HCT116 (cell line): ENCODE data around the gene CYP3A4. TPM values are rescaled to one million over a fixed set of nuclear protein-coding genes. Genes with fewer than 3 reads are reported as not detected.

Source experiments
- ATAC-seq: fragments of 200-7000 bp; cut with Tn5 transposase; 2 replicates; pipeline ENCODE4 v1.9.1; 2020; ENCODE audit warnings: mild to moderate bottlenecking, moderate library complexity
- BruUV-seq: library from RNA; stranded (reverse); fragments of 400-500 nt; replicated peaks from 2 replicates; lab custom pipeline; 2021; lab: Mats Ljungman, UMichigan
- CTCF ChIA-PET: fragments of 300-600 bp; sonication (Branson Sonifier 250); formaldehyde crosslinking; loops from one replicate; lab custom pipeline; 2021; ENCODE audit warnings: antibody characterized with exemption; lab: Charles Lee
- POLR2A ChIA-PET: fragments of 300-600, 350-600 bp; sonication (Branson Sonifier 250); formaldehyde crosslinking; loops from one replicate; lab custom pipeline; 2021; ENCODE audit warnings: antibody characterized with exemption; lab: Charles Lee
- RAD21 ChIA-PET, 2 experiments: fragments of 300-600 bp; sonication (Branson Sonifier 250); formaldehyde crosslinking; loops; one replicate each; lab custom pipeline; 2023; ENCODE audit warnings: low total read pairs in 2 of 2; ENCODE audit not compliant: uncharacterized antibody in 2 of 2, unreplicated experiment in 2 of 2, low non-redundant PET in 1 of 2; lab: Charles Lee
- DNase-seq: peaks from one replicate; pipeline ENCODE4 v3.0.0-alpha.2; 2010; ENCODE audit warnings: low read depth, low spot score
- H2AFZ ChIP-seq: fragments of 200-600 bp; shearing (Covaris generic), sonication (generic); 2 replicates; pipeline ENCODE4 v1.6.1; 2017; ENCODE audit warnings: low read depth, mixed run types, mixed read lengths, antibody characterized with exemption, low read length; ENCODE audit not compliant: poor library complexity, severe bottlenecking
- H3K27ac ChIP-seq: 2 replicates; pipeline ENCODE4 v1.5.1; 2012; ENCODE audit warnings: low read depth, low read length
- H3K27me3 ChIP-seq: fragments of 200-600 bp; sonication (generic); 2 replicates; pipeline ENCODE4 v1.6.1; 2016; ENCODE audit warnings: mixed run types, low read length, mixed read lengths; ENCODE audit not compliant: insufficient read depth
- H3K36me3 ChIP-seq, 2 experiments: fragments of 200-500 bp in 1 of 2; fragments of 200-600 bp in 1 of 2; sonication (Bioruptor generic) in 1 of 2; sonication (generic) in 1 of 2; 2 replicates each; pipeline versions ENCODE4 v1.5.1 to v1.6.1; 2014 to 2016; ENCODE audit warnings: low read length in 2 of 2, inconsistent platforms in 1 of 2, mixed read lengths in 1 of 2, mixed run types in 1 of 2; ENCODE audit not compliant: insufficient read depth in 2 of 2, control insufficient read depth in 1 of 2
- H3K4me1 ChIP-seq, 2 experiments: fragments of 200-600 bp in 1 of 2; sonication (generic) in 1 of 2; 2 replicates each; pipeline versions ENCODE4 v1.5.1 to v1.6.1; 2012 to 2017; ENCODE audit warnings: low read length in 2 of 2, inconsistent platforms in 1 of 2, mild to moderate bottlenecking in 1 of 2, mixed read lengths in 1 of 2, mixed run types in 1 of 2, moderate library complexity in 1 of 2; ENCODE audit not compliant: insufficient read depth in 2 of 2, control insufficient read depth in 1 of 2
- H3K4me2 ChIP-seq: fragments of 200-600 bp; sonication (generic); 2 replicates; pipeline ENCODE4 v1.6.1; 2017; ENCODE audit warnings: mixed run types, low read length, mixed read lengths
- H3K4me3 ChIP-seq, 2 experiments: fragments of 200-600 bp in 1 of 2; sonication (generic) in 1 of 2; replicated peaks in 1 of 2; 2 replicates each; pipeline ENCODE4 v1.5.1; 2011 to 2016; ENCODE audit warnings: low read length in 2 of 2, control low read depth in 1 of 2, low read depth in 1 of 2, mild to moderate bottlenecking in 1 of 2, mixed read lengths in 1 of 2, mixed run types in 1 of 2
- H3K79me2 ChIP-seq: fragments of 200-600 bp; sonication (generic); 2 replicates; pipeline ENCODE4 v1.6.1; 2017; ENCODE audit warnings: mild to moderate bottlenecking, mixed run types, low read length, moderate library complexity, mixed read lengths; ENCODE audit not compliant: insufficient read depth
- H3K9ac ChIP-seq: fragments of 200-600 bp; sonication (generic); 2 replicates; pipeline ENCODE4 v1.6.1; 2016; ENCODE audit warnings: low read length, mixed read lengths
- H3K9me2 ChIP-seq: fragments of 200-600 bp; sonication (generic), shearing (Covaris generic); 2 replicates; pipeline ENCODE4 v1.6.1; 2017; ENCODE audit warnings: mixed run types, mild to moderate bottlenecking, moderate library complexity; ENCODE audit not compliant: insufficient read depth
- H3K9me3 ChIP-seq, 2 experiments: fragments of 200-500 bp in 1 of 2; fragments of 200-600 bp in 1 of 2; sonication (Bioruptor generic) in 1 of 2; sonication (generic) in 1 of 2; 2 replicates each; pipeline ENCODE4 v1.6.1; 2014 to 2017; ENCODE audit warnings: low read length in 2 of 2, mixed read lengths in 2 of 2, inconsistent platforms in 1 of 2, low read depth in 1 of 2, mild to moderate bottlenecking in 1 of 2, mixed run types in 1 of 2, moderate library complexity in 1 of 2; ENCODE audit not compliant: control insufficient read depth in 1 of 2, insufficient read depth in 1 of 2
- H4K20me1 ChIP-seq: fragments of 200-600 bp; sonication (generic), shearing (Covaris generic); 2 replicates; pipeline ENCODE4 v1.6.1; 2017; ENCODE audit warnings: mixed run types, mild to moderate bottlenecking, moderate library complexity; ENCODE audit not compliant: insufficient read depth
- CEBPB ChIP-seq: IDR thresholded peaks from 2 replicates; pipeline ENCODE4 v1.6.1; 2012; ENCODE audit warnings: low read depth
- EGR1 ChIP-seq: IDR thresholded peaks from 2 replicates; pipeline ENCODE4 v1.6.1; 2012; ENCODE audit warnings: low read depth
- ELF1 ChIP-seq: IDR thresholded peaks from 2 replicates; pipeline ENCODE4 v1.6.1; 2012; ENCODE audit warnings: low read depth, borderline replicate concordance
- EZH2 ChIP-seq: fragments of 200-600 bp; sonication (generic); IDR thresholded peaks from 2 replicates; pipeline ENCODE4 v1.6.1; 2017; ENCODE audit warnings: antibody characterized with exemption, mixed run types
- MAX ChIP-seq: IDR thresholded peaks from 2 replicates; pipeline ENCODE4 v1.6.1; 2012
- RAD21 ChIP-seq: IDR thresholded peaks from 2 replicates; pipeline ENCODE4 v1.6.1; 2012; ENCODE audit warnings: low read depth, mild to moderate bottlenecking
- REST ChIP-seq: IDR thresholded peaks from 2 replicates; pipeline ENCODE4 v1.6.1; 2012; ENCODE audit warnings: low read depth
- SIN3A ChIP-seq: IDR thresholded peaks from 2 replicates; pipeline ENCODE4 v1.6.1; 2012; ENCODE audit warnings: low read depth
- SRF ChIP-seq: IDR thresholded peaks from 2 replicates; pipeline ENCODE4 v1.6.1; 2012; ENCODE audit warnings: low read depth
- TCF7L2 ChIP-seq: IDR thresholded peaks from 2 replicates; pipeline ENCODE4 v1.7.0; 2011; ENCODE audit warnings: borderline replicate concordance, inconsistent platforms; ENCODE audit not compliant: insufficient read depth, insufficient read length; ENCODE audit errors: extremely low read depth
- YY1 ChIP-seq: IDR thresholded peaks from 2 replicates; pipeline ENCODE4 v1.6.1; 2011; ENCODE audit warnings: low read length, low read depth, moderate library complexity, mild to moderate bottlenecking; ENCODE audit not compliant: insufficient replicate concordance; ENCODE audit errors: extremely low read depth
- intact Hi-C: fragments of 100-400 bp; cut with micrococcal nuclease; formaldehyde crosslinking; loops from 2 replicates; pipeline ENCODE4 v1.10.0; 2022
- total RNA-seq: library from RNA; stranded (reverse); gene quantifications from one replicate; pipeline ENCODE4 v1.2.1, GENCODE V29; 2021; ENCODE audit not compliant: unreplicated experiment
- TF ChIP-seq, protein P1 (sequence below): IDR thresholded peaks from 2 replicates; pipeline ENCODE4 v1.6.1; 2011; ENCODE audit warnings: mild to moderate bottlenecking, low read length, moderate library complexity; ENCODE audit not compliant: insufficient replicate concordance; ENCODE audit errors: extremely low read depth
- TF ChIP-seq, protein P2 (sequence below): IDR thresholded peaks from 2 replicates; pipeline ENCODE4 v1.6.1; 2012

The CYP3A4 gene
- total RNA-seq, 1 experiment from 2014 or later = 0.25 TPM

- no peak for TF ChIP-seq REST
Measured at GRCh38 chr7:99825873-99826272, 41.9 kb upstream of the CYP3A4 start (continued).

- Histone ChIP-seq H3K4me2 (no peak overlapping the region), H3K9me3 (no peaks in the 10 kb centered on the region), H3K9me2 (no peaks in the 10 kb centered on the region), H4K20me1 (no peaks in the 10 kb centered on the region), H2AFZ (no peak overlapping the region), H3K27ac (no peak overlapping the region), H3K36me3 (no peaks in the 10 kb centered on the region), H3K4me1 (no peaks in the 10 kb centered on the region), H3K4me3 (no peak overlapping the region), H3K79me2 (no peaks in the 10 kb centered on the region), H3K27me3 (no peaks in the 10 kb centered on the region), H3K9ac (no peak overlapping the region)
- ChIA-PET RAD21 (no interaction called here), POLR2A (no interaction called here), CTCF (no interaction called here)
- intact Hi-C loops = no loop called here
- ATAC-seq = no peak
- no TSS peak for BruUV-seq
- DNase-seq = no peak
- TF ChIP-seq MAX (no peak), ELF1 (no peak), EGR1 (no peak), EZH2 (no peak), SIN3A (no peak), SRF (no peak), CEBPB (no peak), RAD21 (no peak), YY1 (no peak), TCF7L2 (no peak)
- TF ChIP-seq, protein P1, sequence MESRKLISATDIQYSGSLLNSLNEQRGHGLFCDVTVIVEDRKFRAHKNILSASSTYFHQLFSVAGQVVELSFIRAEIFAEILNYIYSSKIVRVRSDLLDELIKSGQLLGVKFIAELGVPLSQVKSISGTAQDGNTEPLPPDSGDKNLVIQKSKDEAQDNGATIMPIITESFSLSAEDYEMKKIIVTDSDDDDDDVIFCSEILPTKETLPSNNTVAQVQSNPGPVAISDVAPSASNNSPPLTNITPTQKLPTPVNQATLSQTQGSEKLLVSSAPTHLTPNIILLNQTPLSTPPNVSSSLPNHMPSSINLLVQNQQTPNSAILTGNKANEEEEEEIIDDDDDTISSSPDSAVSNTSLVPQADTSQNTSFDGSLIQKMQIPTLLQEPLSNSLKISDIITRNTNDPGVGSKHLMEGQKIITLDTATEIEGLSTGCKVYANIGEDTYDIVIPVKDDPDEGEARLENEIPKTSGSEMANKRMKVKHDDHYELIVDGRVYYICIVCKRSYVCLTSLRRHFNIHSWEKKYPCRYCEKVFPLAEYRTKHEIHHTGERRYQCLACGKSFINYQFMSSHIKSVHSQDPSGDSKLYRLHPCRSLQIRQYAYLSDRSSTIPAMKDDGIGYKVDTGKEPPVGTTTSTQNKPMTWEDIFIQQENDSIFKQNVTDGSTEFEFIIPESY = no peak
- TF ChIP-seq, protein P2, sequence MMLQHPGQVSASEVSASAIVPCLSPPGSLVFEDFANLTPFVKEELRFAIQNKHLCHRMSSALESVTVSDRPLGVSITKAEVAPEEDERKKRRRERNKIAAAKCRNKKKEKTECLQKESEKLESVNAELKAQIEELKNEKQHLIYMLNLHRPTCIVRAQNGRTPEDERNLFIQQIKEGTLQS = no peak
Measured at GRCh38 chr7:99825452-99825851, 41.5 kb upstream of the CYP3A4 start.
